Glutamatergic neuron (in vitro differentiated cells): ENCODE measurements around the gene TMEM132C. TPM values are rescaled to one million over a fixed set of nuclear protein-coding genes. Genes with fewer than 3 reads are reported as not detected.
A peak's percentile ranks its signal among the peaks of the same experiment; 100 is the strongest.

ENCODE experiments used
- DNase-seq: peaks from one replicate; pipeline ENCODE4 v3.0.0; 2022
- H3K27ac Mint-ChIP-seq: one replicate; pipeline ENCODE4 v1.8.0; 2020; ENCODE audit warnings: mild to moderate bottlenecking, mixed read lengths, inconsistent platforms; ENCODE audit not compliant: unreplicated experiment
- H3K27me3 Mint-ChIP-seq: one replicate; pipeline ENCODE4 v1.8.0; 2020; ENCODE audit warnings: mild to moderate bottlenecking, moderate library complexity, mixed read lengths, inconsistent platforms; ENCODE audit not compliant: unreplicated experiment
- H3K36me3 Mint-ChIP-seq: one replicate; pipeline ENCODE4 v1.8.0; 2020; ENCODE audit warnings: mild to moderate bottlenecking, mixed read lengths, inconsistent platforms; ENCODE audit not compliant: unreplicated experiment
- H3K4me1 Mint-ChIP-seq: one replicate; pipeline ENCODE4 v1.8.0; 2020; ENCODE audit warnings: mild to moderate bottlenecking, low read depth, mixed read lengths, inconsistent platforms; ENCODE audit not compliant: unreplicated experiment
- H3K4me3 Mint-ChIP-seq: one replicate; pipeline ENCODE4 v1.8.0; 2020; ENCODE audit warnings: mild to moderate bottlenecking, mixed read lengths, inconsistent platforms; ENCODE audit not compliant: unreplicated experiment
- H3K9me3 Mint-ChIP-seq: one replicate; pipeline ENCODE4 v1.8.0; 2020; ENCODE audit warnings: mild to moderate bottlenecking, moderate library complexity, mixed read lengths, inconsistent platforms; ENCODE audit not compliant: unreplicated experiment
- total RNA-seq: library from RNA; stranded (reverse); fragmentation: NEBNext Ultra II Directional; extraction: Animal tissue kit (Norgen Biotek cat#: 25700); gene quantifications from one replicate; pipeline ENCODE4 v1.2.1, GENCODE V29; 2021; ENCODE audit not compliant: unreplicated experiment
- TF ChIP-seq, protein P1 (sequence below): fragments of 200-600 bp; sonication (generic); IDR thresholded peaks from one replicate; pipeline ENCODE4 v1.5.0; 2021; ENCODE audit not compliant: partially characterized antibody, unreplicated experiment

TMEM132C gene
- total RNA-seq, 1 donor from 2014 or later: 8.0 TPM

DNA sequence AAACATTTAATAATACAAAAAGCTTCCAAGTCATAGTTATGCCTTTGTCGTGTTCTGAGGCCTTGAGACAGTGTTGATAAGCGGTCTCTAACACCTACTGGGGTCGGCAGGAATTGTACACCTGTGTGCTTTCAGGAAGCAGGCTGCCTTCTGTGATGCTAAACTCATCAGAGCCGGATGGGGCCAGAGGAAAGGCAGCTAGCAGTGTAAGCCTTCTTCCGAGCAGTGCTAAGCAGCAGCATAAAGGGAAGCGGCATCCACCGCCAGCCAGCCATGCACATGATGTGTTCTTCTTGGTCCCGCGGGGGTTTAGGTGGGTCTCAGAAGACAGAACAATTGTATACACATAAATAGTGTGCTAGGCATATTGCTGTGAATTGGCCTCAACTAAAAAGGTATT lies 397.5 kb downstream of the TMEM132C start:
- H3K27me3 Mint-ChIP-seq: no peaks in the 10 kb centered on the region
- H3K4me3 Mint-ChIP-seq: no peak overlapping the region
- H3K4me1 Mint-ChIP-seq: no peaks in the 10 kb centered on the region
- H3K27ac Mint-ChIP-seq: no peak overlapping the region
- peaks cover 9% of the 10 kb centered on the region for H3K36me3 Mint-ChIP-seq
- DNase-seq: no peak
- TF ChIP-seq, protein P1, sequence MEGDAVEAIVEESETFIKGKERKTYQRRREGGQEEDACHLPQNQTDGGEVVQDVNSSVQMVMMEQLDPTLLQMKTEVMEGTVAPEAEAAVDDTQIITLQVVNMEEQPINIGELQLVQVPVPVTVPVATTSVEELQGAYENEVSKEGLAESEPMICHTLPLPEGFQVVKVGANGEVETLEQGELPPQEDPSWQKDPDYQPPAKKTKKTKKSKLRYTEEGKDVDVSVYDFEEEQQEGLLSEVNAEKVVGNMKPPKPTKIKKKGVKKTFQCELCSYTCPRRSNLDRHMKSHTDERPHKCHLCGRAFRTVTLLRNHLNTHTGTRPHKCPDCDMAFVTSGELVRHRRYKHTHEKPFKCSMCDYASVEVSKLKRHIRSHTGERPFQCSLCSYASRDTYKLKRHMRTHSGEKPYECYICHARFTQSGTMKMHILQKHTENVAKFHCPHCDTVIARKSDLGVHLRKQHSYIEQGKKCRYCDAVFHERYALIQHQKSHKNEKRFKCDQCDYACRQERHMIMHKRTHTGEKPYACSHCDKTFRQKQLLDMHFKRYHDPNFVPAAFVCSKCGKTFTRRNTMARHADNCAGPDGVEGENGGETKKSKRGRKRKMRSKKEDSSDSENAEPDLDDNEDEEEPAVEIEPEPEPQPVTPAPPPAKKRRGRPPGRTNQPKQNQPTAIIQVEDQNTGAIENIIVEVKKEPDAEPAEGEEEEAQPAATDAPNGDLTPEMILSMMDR: no peak
- H3K9me3 Mint-ChIP-seq: peaks cover 9% of the 10 kb centered on the region

DNA sequence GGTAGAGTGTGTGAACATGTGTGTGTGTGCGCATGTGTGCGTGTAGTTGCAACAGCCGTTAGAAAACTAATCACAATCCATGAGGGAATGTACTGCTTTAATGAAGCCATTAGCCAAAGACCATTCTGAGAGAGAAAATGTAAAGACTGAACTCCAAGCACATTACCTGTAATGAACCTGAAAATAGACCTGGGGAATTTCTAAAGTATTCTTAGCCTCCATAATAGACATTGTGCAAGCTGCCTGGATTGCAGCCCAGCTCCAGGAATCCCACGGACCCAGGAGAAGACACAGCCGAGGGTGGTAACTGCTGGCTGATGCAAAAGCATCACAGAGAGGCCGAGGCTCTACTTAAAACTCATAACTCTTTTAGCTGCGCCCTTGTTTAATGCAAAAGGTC lies 400.2 kb downstream of the TMEM132C start:
- Mint-ChIP-seq H3K9me3 (peaks cover 13% of the 10 kb centered on the region), H3K36me3 (peaks cover 23% of the 10 kb centered on the region), H3K4me1 (no peaks in the 10 kb centered on the region), H3K27me3 (no peaks in the 10 kb centered on the region), H3K27ac (no peak overlapping the region), H3K4me3 (no peak overlapping the region)
- no peak for DNase-seq
- TF ChIP-seq, protein P1: no peak

DNA sequence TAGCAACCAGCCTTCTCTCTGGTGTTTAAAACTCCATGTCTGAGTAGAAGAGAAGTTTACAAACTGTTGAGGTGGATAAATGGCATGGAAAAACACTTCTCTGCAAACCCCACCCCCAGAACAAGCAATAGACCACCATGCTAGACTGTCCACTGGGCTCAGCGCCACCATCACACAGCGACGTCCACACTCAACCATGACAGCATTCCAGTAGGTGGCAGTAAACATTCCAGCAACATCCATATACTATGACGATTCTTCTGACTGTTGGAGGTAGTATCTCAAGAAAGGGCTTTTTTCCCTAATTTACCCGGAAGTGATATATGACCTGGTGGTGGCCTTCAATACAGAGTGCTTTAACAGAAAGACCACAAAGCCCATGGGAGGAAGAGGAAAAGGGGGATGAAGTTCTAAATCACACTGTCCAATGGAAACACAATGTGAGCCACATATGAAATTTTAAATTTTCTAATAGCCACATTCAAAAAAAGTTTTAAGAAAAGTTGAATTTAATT lies 404.6 kb downstream of the TMEM132C start:
- H3K27me3 Mint-ChIP-seq: no peaks in the 10 kb centered on the region
- DNase-seq: no peak
- H3K27ac Mint-ChIP-seq: peak overlapping the region; percentile 48
- H3K36me3 Mint-ChIP-seq: peaks cover 19% of the 10 kb centered on the region
- TF ChIP-seq, protein P1: no peak
- peaks cover 4% of the 10 kb centered on the region for H3K9me3 Mint-ChIP-seq
- no peaks in the 10 kb centered on the region for H3K4me1 Mint-ChIP-seq
- H3K4me3 Mint-ChIP-seq: no peak overlapping the region

DNA sequence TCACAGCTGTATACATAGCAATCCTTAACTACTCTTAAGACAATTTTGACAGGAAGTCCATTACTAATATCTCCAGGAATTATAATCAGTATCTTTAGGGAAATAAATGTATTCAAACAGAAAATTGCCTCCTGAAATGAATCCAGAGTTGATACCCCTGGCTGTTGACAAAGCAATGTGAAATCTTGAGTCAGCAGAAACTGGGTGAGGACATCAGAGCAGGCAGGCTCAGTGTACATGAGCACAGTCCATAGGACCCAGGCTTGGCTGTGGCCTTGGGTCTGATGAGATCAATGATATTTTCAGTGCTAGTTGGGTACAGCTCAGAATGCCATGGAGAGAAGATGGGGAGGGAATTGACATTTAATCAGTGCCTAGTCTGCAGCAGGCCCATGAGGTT lies 405.5 kb downstream of the TMEM132C start:
- H3K36me3 Mint-ChIP-seq: peaks cover 18% of the 10 kb centered on the region

DNA sequence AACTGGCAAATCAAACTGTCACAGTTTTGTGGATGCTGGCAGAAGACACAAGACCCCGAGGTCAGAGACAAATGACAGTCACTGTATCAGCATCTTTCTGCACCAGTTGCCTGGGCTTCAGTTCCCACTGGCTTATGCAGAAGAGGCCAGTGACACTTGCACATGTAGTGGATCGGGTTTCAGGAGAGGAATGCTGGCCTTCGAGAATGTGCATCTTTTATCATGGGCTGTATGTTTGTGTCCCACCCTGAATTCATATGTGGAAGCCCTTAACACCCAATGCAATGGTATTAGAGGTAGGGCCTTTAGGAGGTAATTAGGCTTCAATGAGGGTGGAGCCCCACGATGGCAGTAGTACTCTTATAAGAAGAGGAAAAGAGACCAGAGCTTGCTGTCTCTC lies 405.9 kb downstream of the TMEM132C start:
- peaks cover 2% of the 10 kb centered on the region for H3K4me1 Mint-ChIP-seq
- TF ChIP-seq, protein P1: no peak
- no peaks in the 10 kb centered on the region for H3K27me3 Mint-ChIP-seq
- H3K27ac Mint-ChIP-seq: no peak overlapping the region
- peaks cover 4% of the 10 kb centered on the region for H3K9me3 Mint-ChIP-seq
- DNase-seq: no peak
- no peak overlapping the region for H3K4me3 Mint-ChIP-seq
- peaks cover 14% of the 10 kb centered on the region for H3K36me3 Mint-ChIP-seq

More for the DNA sequence above, 405.5 kb downstream of the TMEM132C start:
- peaks cover 2% of the 10 kb centered on the region for H3K4me1 Mint-ChIP-seq
- no peaks in the 10 kb centered on the region for H3K27me3 Mint-ChIP-seq
- TF ChIP-seq, protein P1: no peak
- no peak overlapping the region for H3K4me3 Mint-ChIP-seq
- H3K9me3 Mint-ChIP-seq: peaks cover 4% of the 10 kb centered on the region
- H3K27ac Mint-ChIP-seq: no peak overlapping the region
- no peak for DNase-seq
